GM19467 (cell line): ENCODE data around the gene DCLK1.

Experiments
- ATAC-seq: cut with Tn5 transposase; IDR thresholded peaks from one replicate; pipeline ENCODE4 v1.9.1; 2021; ENCODE audit warnings: mild to moderate bottlenecking, moderate library complexity; ENCODE audit not compliant: unreplicated experiment

DCLK1 gene

GRCh38 chr13:35796623-35797022, 334.6 kb downstream of the DCLK1 start:
- no peak for ATAC-seq

- ATAC-seq: no peak
These were observed 336.3 kb downstream of the DCLK1 start for GRCh38 chr13:35794734-35795389.

- ATAC-seq: no peak
These were observed 337.4 kb downstream of the DCLK1 start for GRCh38 chr13:35793823-35794222.

- ATAC-seq: no peak
These were observed 338.3 kb downstream of the DCLK1 start for GRCh38 chr13:35792911-35793310.

GRCh38 chr13:35792021-35792420, 339.2 kb downstream of the DCLK1 start:
- no peak for ATAC-seq

- ATAC-seq: no peak
These were observed 339.9 kb downstream of the DCLK1 start for GRCh38 chr13:35791184-35791851.

GRCh38 chr13:35789335-35790165, 341.6 kb downstream of the DCLK1 start:
- ATAC-seq: peak; percentile 69

GRCh38 chr13:35787937-35788336, 343.2 kb downstream of the DCLK1 start:
- no peak for ATAC-seq

GRCh38 chr13:35785576-35786303, 345.4 kb downstream of the DCLK1 start:
- no peak for ATAC-seq

- ATAC-seq: no peak
These were observed 346.8 kb downstream of the DCLK1 start for GRCh38 chr13:35784286-35784951.

GRCh38 chr13:35782793-35783192, 348.4 kb downstream of the DCLK1 start:
- no peak for ATAC-seq

- ATAC-seq: no peak
These were observed 349.9 kb downstream of the DCLK1 start for GRCh38 chr13:35781036-35782000.

- ATAC-seq: no peak
These were observed 350.6 kb downstream of the DCLK1 start for GRCh38 chr13:35780613-35781012.

GRCh38 chr13:35771898-35772297, 359.3 kb downstream of the DCLK1 start:
- no peak for ATAC-seq

GRCh38 chr13:35770756-35771297, 360.4 kb downstream of the DCLK1 start:
- no peak for ATAC-seq

GRCh38 chr13:35769812-35770211, 361.4 kb downstream of the DCLK1 start:
- ATAC-seq: no peak

GRCh38 chr13:35768551-35768950, 362.6 kb downstream of the DCLK1 start:
- ATAC-seq: no peak

GRCh38 chr13:35768073-35768472, 363.1 kb downstream of the DCLK1 start:
- no peak for ATAC-seq
